Measurements from ENCODE around the gene OR10G7.
"Not testable (repeated sequence)": the region's sequence is repeated elsewhere in the genome, so short reads cannot be mapped to it uniquely, and the experiment has no call there.

Gene OR10G7

DNA sequence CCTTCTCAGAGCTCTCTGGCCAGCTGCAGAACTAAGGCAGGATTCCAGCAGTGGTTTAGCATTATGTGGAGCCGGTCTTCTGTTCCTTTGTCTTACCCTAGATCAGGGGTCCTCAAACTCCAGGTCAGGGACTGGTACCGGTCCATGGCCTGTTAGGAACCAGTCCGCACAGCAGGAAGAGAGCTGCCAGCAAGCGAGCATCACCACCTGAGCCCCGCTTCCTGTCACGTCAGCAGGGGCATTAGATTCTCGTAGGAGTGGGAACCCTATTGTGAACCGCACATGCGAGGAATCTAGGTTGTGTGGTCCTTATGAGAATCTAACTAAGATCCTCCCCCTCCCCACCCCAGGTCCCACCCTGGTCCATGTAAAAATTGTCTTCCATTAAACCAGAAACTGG lies 1.6 kb downstream of the OR10G7 start:
- no peak for DNase-seq (ENCODE audit: low spot score)

DNA sequence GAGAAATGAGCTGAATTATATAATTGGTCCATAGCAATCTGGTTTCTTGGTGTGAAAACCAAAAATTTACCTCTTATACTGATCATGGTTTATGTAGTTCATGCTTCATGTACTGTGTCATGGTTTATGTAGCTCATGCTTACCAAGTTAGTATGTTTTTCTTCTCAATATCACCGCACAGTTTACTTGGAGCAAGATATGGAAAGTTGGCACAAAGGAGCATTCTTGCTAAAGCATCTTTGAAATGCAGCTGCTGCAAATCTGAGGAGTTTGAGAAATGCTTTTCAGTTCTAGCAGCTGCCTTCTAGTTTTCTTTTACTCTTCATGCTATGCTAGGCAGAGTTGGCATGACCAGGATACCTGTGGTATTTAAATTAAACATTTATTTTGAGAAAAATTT lies 4.5 kb downstream of the OR10G7 start:
- no peak for DNase-seq (ENCODE audit: low spot score)

DNA sequence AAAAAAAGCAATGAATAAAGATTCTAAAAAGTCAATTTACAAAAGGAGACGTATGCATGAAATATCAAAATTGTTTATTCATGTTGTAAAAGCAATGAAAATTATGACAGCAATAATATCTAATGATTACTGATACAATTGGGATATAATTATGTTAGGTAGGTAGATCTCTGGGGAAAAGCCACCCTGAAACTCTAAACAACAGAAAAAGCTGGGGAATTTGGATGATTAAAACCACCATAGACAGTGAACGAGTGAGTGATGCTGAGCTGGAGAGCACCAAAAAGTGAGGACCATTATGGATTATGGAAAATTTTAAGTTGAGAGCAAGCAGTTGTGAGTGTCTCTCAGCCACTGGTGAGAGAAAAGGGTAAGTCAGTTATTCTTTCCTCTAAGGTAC lies 14.6 kb downstream of the OR10G7 start, which contains the start of gene OR10G8:
OR10G8 (plus strand) TSS at position 301 of the 400 bp plus-strand sequence. CDS start 2,825 bp downstream, outside the sequence.
- DNase-seq (ENCODE audit: low spot score): no peak

DNA sequence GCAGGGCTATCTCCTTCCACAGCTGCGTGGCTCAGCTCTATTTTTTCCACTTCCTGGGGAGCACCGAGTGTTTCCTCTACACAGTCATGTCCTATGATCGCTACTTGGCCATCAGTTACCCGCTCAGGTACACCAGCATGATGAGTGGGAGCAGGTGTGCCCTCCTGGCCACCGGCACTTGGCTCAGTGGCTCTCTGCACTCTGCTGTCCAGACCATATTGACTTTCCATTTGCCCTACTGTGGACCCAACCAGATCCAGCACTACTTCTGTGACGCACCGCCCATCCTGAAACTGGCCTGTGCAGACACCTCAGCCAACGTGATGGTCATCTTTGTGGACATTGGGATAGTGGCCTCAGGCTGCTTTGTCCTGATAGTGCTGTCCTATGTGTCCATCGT lies 25.3 kb downstream of the OR10G7 start:
- not testable (repeated sequence) for DNase-seq (ENCODE audit: low spot score)

DNA sequence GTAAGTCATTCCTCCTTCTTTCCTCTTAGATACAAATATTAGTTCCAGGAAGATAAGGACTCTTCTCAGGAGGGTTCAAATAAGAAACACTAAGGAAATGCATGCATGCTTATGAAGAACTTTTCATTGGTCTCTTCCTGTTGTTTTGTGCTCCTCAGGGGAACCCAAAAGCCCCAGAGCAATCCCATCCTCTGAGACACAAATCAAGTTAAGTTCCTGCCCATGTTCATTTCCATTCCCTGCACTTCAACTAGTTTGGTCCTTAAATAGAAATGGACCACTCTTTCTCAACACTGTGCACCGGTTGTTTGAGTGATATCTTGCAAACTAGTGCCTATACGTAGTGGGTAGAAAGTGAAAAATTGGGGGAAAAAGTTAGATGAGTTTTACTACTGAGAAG lies 28.4 kb downstream of the OR10G7 start, which contains the start of gene OR10G4:
OR10G4 (plus strand) TSS at position 301 of the 400 bp plus-strand sequence. CDS start 2,578 bp downstream, outside the sequence.
- DNase-seq (ENCODE audit: low spot score): no peak

DNA sequence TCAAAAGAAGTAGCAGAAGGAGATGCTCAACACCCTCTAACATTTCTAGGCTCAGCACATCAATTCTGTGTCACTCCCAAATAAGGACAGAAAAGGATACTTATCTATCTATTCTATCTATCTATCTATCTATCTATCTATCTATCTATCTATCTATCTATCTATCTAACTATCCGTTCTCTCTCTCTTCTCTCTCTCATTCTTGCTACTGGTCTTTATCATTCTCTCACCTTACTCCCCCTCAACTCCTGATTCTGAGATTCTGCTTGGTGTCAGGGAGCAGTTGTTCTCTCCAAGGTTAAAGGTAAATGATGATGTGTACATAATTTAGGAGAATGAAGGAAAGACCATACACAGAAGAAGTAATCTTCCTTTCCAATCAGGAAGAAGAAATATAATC lies 46.0 kb downstream of the OR10G7 start, which contains the start of gene OR10G6:
OR10G6 (minus strand) TSS at position 43 of the 400 bp plus-strand sequence; CDS start at position 43, 0 bp downstream.
- no peak for DNase-seq (ENCODE audit: low spot score)

Measured in NAMALWA (cell line).